Cardiac septum (tissue), 1 donor: ENCODE measurements around the gene DNMT1. TPM values are rescaled to one million over a fixed set of nuclear protein-coding genes. Genes with fewer than 3 reads are reported as not detected.

Experiments
- DNase-seq: peaks from one replicate; pipeline ENCODE4 v3.0.0-alpha.2; 2020; ENCODE audit warnings: low spot score
- intact Hi-C: fragments of 100-400 bp; cut with DNase I; formaldehyde crosslinking; loops from one replicate; pipeline ENCODE4 v1.14.0; 2022
- total RNA-seq: library from RNA; stranded (reverse); fragmentation: NEBNext Ultra II Directional; extraction: Animal tissue kit (Norgen Biotek cat#: 25700); gene quantifications from one replicate; pipeline ENCODE4 v1.2.1, GENCODE V29; 2021
- donor health status: DM: no; HTN: no; CAD: no.

Gene DNMT1
- total RNA-seq, 1 donor from 2014 or later = 27.3 TPM

GRCh38 chr19:10120538-10121189 is 74.1 kb downstream of the DNMT1 start:
- intact Hi-C loops = loop anchor here (2.0 kb wide), 1 partner anchor 74 kb away; the partner anchor contains the start of gene DNMT1
- no peak for DNase-seq

DNA sequence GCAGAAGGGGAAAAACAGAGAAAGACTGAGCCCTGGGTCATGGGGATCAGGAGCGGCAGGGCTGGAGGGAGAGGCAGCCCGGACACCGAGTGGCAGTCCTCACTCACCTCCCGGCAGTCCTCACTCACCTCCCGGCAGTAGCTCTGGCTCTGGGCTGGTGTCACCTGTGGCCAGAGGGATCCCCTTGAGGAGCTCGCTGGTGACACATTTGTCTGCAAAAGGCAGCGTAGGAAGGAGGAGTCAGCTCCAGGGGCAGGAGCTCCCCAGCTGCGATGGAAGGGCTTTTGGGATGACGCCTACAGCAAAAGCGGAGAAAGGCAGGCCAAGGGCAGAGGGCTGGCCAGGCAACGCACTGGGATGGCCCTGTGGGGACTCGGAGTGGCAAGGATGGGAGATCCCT is 75.8 kb downstream of the DNMT1 start:
- DNase-seq = no peak
- intact Hi-C loops = loop anchor here (10.0 kb wide), 1 partner anchor 184 kb away; the partner anchor contains the start of gene OLFM2

- no peak for DNase-seq
- intact Hi-C loops = loop anchor here (10.0 kb wide), 1 partner anchor 182 kb away; the partner anchor contains the start of gene OLFM2
Measured at GRCh38 chr19:10116866-10117616, 77.7 kb downstream of the DNMT1 start.

DNA sequence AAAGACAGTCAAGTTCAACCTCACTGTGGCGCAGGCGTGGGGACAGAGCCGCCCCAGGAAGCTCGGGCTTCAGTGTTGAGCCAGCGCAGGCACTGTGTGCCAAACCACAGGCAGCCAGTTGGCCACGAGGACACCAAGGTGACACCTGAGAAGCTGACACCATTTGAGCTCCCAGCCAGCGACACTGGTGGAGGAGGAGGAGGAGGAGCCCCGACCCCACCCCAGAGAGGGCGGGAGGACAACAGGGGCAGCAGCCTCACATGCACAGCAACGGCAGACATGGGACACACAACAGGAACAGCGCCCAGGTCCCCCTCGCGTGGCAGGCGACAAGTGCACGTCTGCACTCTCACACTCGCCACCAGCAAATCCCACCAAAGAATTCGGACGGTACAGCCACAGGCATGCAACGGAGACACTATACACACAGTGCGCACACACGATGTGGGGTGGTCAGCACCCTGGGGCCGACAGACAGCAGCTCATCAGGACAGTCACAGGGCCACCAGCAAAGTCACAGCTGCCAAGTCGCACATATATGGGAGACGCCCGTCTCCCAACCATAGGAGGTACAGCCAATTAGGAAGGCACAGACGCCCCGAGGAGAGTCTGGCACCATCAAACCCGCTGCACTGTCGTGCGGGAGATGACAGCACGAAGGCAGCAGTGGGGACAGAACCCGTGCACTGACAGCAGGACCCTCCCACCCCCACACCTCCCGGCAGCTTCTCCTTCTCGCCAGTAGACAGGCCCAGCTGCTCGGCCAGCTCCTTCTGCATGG is 78.5 kb downstream of the DNMT1 start:
- intact Hi-C loops = loop anchor here (10.0 kb wide), 1 partner anchor 181 kb away; the partner anchor contains the start of gene OLFM2
- DNase-seq = no peak

GRCh38 chr19:10115392-10116084 is 79.2 kb downstream of the DNMT1 start:
- intact Hi-C loops = loop anchor here (10.0 kb wide), 1 partner anchor 181 kb away; the partner anchor contains the start of gene OLFM2

DNA sequence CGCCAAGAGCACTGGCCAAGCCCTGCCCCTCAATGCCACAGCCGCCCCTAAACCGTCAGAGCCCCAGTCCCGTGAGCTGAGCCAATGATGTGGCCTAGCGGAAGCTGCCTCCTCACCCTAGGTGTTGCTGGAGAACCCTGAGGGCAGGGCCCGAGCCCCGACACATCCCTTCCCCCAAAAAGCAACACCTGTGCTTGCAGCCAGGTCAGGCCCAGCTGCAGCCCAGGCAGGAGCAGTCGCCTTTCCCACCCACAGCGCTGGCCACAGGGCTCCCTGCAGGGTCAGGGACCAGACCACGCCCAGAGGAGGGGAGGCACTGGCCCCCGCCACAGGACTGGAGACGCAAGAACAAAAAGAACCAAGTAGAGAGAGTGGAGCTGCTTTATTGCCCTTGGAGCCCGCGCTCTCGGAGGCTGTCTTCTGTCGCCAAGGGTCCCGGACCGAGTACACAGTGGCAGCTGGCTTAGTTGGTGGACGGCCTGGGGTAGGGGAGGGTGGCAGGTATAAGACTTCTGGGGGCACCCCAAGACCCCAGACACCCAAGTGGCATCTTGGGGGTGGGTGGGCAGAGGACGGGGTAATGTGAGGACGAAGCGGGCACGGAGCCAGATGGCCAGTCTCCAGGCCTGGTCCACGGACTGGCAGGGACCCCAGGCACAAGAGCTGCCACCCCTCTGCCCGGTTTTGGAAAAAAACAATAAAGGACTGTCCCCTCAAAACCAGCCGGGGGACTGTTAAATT is 79.9 kb downstream of the DNMT1 start:
- DNase-seq = no peak

More at GRCh38 chr19:10115392-10116084, 79.2 kb downstream of the DNMT1 start:
- DNase-seq = no peak

GRCh38 chr19:10113964-10114650 is 80.6 kb downstream of the DNMT1 start:
- DNase-seq = no peak
- intact Hi-C loops = loop anchor here (10.0 kb wide), 1 partner anchor 179 kb away; the partner anchor contains the start of gene OLFM2

More for the DNA sequence above, 79.9 kb downstream of the DNMT1 start:
- intact Hi-C loops = loop anchor here (10.0 kb wide), 1 partner anchor 180 kb away; the partner anchor contains the start of gene OLFM2

DNA sequence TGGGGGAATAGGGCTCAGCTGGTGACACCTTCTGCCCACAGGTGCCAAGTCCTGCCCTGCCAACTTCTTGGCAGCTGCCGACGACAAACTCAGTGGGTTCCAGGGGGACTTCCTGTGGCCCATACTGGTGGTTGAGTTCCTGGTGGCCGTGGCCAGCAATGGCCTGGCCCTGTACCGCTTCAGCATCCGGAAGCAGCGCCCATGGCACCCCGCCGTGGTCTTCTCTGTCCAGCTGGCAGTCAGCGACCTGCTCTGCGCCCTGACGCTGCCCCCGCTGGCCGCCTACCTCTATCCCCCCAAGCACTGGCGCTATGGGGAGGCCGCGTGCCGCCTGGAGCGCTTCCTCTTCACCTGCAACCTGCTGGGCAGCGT is 81.2 kb downstream of the DNMT1 start:
- intact Hi-C loops = loop anchor here (10.0 kb wide), 1 partner anchor 179 kb away; the partner anchor contains the start of gene OLFM2

DNA sequence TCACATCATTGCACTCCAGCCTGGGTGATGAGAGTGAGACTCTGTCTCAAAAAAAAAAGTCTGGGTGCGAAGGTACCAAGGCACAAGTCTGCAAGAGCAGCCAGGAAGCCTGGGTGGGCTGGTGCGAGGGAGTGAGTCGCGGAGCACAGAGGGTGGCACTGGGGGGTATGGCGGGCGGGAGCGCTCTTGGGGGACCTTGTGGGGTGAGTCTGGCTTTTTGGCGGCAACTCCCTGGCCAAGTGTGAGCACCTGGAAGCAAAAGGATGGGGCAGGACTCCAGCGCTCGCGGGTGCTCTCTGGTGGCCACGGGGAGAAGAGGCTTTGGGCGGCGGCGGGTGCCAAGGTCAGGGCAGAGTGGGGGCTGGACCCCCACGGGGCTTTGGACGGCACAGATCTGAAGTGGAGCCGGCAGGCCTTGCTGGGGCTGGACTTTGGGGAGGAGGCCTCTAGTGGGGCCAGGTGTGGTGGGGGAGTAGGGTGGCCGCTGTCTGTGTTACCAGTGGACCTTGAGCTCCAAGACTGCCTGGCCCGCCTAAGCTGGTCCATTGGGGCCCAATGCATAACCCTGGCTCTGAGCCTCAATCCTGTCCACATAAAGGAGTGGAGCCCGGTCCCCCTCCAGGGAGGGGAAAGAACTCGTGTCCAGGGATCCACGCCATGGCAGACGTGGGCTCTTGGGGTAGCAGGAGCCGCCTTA is 81.7 kb downstream of the DNMT1 start:
- intact Hi-C loops = loop anchor here (10.0 kb wide), 1 partner anchor 178 kb away; the partner anchor contains the start of gene OLFM2
- no peak for DNase-seq

More for the DNA sequence above, 81.2 kb downstream of the DNMT1 start:
- DNase-seq = no peak

GRCh38 chr19:10112037-10112761 is 82.6 kb downstream of the DNMT1 start:
- no peak for DNase-seq
- intact Hi-C loops = loop anchor here (10.0 kb wide), 1 partner anchor 177 kb away; the partner anchor contains the start of gene OLFM2

DNA sequence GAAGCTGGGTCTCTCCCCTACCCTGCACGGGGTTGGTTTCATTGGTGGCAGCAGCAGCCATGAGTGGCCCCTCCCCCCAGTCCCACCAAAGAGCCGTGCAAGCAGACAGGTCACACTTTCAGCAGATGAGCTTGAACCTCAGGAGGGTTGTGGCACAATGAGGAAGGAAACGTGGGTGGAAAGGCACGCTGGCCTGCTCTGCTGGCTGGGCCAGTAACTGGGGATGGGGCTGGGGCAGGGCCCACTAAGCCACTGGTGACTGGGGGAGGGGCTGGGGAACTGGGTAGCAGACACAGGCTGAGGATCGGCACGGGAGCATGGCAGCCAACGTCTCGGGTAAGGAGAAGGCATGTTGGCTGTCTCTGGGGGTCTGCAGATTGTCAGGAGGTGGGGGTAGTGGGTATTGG is 83.3 kb downstream of the DNMT1 start, which contains the start of gene P2RY11:
TSS of gene P2RY11 (plus strand) at position 289 of the 407 bp plus-strand sequence. CDS start at position 318, 29 bp downstream.
- intact Hi-C loops = loop anchor here (10.0 kb wide), 1 partner anchor 177 kb away; the partner anchor contains the start of gene OLFM2
- DNase-seq = no peak

DNA sequence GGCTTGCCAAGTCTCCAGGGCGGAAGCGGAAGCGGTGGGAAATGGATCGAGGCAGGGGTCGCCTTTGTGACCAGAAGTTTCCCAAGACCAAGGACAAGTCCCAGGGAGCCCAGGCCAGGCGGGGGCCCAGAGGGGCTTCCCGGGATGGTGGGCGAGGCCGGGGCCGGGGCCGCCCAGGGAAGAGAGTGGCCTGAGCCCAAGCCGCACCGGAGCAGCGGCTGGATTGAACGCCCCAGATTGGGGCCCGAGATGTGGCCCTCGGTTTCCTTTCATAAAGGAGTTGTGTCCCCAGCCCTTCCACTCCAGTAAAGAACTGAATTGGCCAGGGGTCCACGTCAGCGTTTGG is 83.8 kb downstream of the DNMT1 start:
- intact Hi-C loops = loop anchor here (10.0 kb wide), 1 partner anchor 176 kb away; the partner anchor contains the start of gene OLFM2
- no peak for DNase-seq

DNA sequence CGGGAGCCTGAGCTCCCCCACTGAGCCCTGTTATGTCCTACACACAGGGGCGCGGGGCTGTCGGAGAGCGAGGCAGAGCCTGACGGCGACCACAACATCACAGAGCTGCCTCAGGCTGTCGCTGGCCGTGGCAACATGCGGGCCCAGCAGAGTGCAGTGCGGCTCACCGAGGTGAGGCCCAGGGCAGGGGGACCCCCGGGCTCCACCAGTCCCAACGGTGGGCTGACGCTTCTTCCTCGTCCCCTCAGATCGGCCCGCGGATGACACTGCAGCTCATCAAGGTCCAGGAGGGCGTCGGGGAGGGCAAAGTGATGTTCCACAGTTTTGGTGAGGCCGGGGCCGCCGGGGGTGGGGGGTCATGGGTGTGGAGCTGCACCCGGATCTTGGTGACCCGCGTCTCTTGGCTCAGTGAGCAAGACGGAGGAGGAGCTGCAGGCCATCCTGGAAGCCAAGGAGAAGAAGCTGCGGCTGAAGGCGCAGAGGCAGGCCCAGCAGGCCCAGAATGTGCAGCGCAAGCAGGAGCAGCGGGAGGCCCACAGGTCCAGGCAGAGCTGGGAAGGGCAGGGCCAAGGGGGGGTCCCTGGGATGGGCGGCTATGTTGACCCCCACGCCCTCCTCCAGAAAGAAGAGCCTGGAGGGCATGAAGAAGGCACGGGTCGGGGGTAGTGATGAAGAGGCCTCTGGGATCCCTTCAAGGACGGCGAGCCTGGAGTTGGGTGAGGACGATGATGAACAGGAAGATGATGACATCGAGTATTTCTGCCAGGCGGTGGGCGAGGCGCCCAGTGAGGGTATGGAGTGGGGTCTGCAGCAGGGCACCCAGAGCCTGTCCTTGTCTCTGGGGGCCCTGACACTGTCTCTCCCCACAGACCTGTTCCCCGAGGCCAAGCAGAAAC is 84.4 kb downstream of the DNMT1 start:
- intact Hi-C loops = loop anchor here (10.0 kb wide), 1 partner anchor 176 kb away; the partner anchor contains the start of gene OLFM2
- no peak for DNase-seq

GRCh38 chr19:10109528-10109927 is 85.2 kb downstream of the DNMT1 start:
- intact Hi-C loops = loop anchor here (5.0 kb wide), 1 partner anchor 143 kb away; the partner anchor contains the start of gene MRPL4
- DNase-seq = no peak

DNA sequence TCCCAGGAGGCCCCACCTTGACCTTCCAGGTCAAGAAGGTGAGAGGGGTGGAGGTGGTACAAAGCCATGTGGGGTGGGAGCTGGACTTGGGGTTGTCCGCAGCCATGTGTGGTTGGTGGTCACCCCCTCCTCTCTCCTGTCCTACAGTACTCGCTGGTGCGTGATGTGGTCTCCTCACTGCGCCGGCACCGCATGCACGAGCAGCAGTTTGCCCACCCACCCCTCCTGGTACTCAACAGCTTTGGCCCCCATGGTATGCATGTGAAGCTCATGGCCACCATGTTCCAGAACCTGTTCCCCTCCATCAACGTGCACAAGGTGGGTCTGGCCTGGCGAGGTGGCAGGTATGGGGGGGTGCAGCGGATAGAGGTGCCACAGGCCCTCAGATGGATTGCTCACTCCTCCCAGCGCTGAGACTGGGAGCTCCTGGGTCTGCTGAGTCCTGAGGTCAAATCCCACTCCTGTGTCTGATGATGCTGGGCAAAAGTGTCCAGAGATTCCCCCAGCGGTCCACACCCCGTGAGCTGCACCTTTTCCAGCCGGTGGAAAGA is 86.9 kb downstream of the DNMT1 start:
- DNase-seq = no peak
- intact Hi-C loops = loop anchor here (5.0 kb wide), 1 partner anchor 144 kb away; the partner anchor contains the start of gene MRPL4
